Mucosa of rectum (tissue), 2 donors: ENCODE measurements around the gene SLC1A4.

Source experiments
- H3K27ac ChIP-seq, 2 donors: one replicate each; pipeline ENCODE4 v1.7.0; 2013; ENCODE audit warnings: inconsistent platforms in 2 of 2, low read depth in 2 of 2, low read length in 2 of 2
- H3K27me3 ChIP-seq, 2 donors: one replicate each; pipeline ENCODE4 v1.7.0; 2013; ENCODE audit warnings: low read length in 2 of 2; ENCODE audit not compliant: control insufficient read depth in 2 of 2, insufficient read depth in 2 of 2
- H3K36me3 ChIP-seq, 2 donors: one replicate each; pipeline ENCODE4 v1.7.0; 2013; ENCODE audit warnings: low read length in 2 of 2; ENCODE audit not compliant: control insufficient read depth in 2 of 2, insufficient read depth in 2 of 2
- H3K4me1 ChIP-seq, 2 donors: one replicate each; pipeline ENCODE4 v1.7.0; 2013; ENCODE audit warnings: low read length in 2 of 2, mild to moderate bottlenecking in 1 of 2; ENCODE audit not compliant: control insufficient read depth in 2 of 2, insufficient read depth in 2 of 2
- H3K4me3 ChIP-seq, 2 donors: one replicate each; pipeline ENCODE4 v1.7.0; 2013; ENCODE audit warnings: low read length in 2 of 2
- H3K9ac ChIP-seq, 2 donors: one replicate each; pipeline ENCODE4 v1.7.0; 2013; ENCODE audit warnings: low read length in 2 of 2, low read depth in 1 of 2, mild to moderate bottlenecking in 1 of 2
- H3K9me3 ChIP-seq, 2 donors: one replicate each; pipeline ENCODE4 v1.7.0; 2013; ENCODE audit warnings: low read length in 2 of 2; ENCODE audit not compliant: control insufficient read depth in 2 of 2
- donor health status: healthy.
- donor health status: Normal muscosa, but diverticular disease.

Gene SLC1A4

DNA sequence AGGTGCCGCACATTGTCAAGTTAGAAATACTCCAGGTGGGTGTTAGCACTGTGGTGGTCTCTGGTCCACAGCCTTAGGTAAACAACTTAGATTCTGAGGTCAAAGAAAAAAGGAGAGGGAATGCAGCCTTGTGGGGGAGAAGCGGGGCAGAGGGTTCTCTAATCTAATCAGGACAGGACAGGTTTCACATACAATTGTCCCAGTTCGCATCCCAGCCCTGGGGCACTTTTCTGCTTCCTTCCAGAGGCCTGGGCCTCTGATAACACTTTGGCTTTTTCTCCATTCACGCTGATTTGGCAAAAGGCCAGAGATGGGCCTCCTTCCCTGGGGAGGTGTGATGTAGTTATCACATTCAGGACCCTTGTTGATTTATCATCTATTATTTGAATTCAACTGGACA lies 32.5 kb downstream of the SLC1A4 start:
- Histone ChIP-seq H3K27ac (no peak overlapping the region), H3K4me1 (peaks cover 0 to 6% of the 10 kb centered on the region in 2 donors), H3K9ac (no peak overlapping the region), H3K4me3 (no peak overlapping the region), H3K36me3 (peaks cover 17 to 44% of the 10 kb centered on the region in 2 donors), H3K27me3 (no peaks in the 10 kb centered on the region), H3K9me3 (no peaks in the 10 kb centered on the region)

DNA sequence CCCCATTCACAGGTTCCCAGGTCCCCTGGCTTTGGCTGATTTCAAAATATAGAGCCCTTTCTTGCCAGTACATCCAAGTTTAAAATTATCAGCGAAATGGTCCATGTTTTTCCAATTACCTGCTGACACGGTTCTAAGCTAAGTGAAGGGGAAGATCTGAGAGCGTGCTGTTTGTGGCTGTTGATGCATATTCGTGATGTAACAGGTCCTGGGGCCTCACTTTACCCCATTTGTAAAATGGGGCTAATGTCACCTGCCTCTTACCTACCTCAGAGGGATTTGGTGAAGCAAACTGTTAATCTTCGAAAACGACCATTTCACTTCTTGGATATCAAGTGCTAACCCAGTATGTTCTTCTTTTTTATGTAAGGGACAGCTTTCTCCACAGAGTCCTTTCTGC lies 33.0 kb downstream of the SLC1A4 start:
- Histone ChIP-seq H3K27ac (no peak overlapping the region), H3K4me1 (peaks cover 0 to 6% of the 10 kb centered on the region in 2 donors), H3K36me3 (peaks cover 17 to 42% of the 10 kb centered on the region in 2 donors), H3K4me3 (no peak overlapping the region), H3K27me3 (no peaks in the 10 kb centered on the region), H3K9ac (no peak overlapping the region), H3K9me3 (no peaks in the 10 kb centered on the region)

DNA sequence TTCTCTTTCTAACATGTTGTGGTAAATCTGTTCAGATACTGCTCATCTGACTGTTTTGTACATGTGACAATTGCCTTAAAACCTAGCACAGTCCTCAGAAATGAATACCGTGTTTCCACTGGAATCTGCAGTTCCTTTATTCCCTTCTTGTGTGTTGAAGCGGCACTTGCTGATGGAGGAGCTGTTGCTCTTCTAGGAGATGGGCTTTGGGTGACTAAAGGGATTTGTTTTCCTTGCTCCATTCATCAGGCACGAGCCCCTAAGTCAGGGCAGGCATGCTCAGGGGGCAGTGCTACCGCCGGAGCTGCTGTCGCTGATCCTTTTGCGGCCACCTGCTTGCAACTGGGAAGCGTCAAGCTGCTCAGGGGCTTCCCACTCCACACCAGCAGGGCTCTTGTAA lies 34.5 kb downstream of the SLC1A4 start:
- Histone ChIP-seq H3K27ac (no peak overlapping the region), H3K27me3 (no peaks in the 10 kb centered on the region), H3K9me3 (no peaks in the 10 kb centered on the region), H3K4me1 (peaks cover 0 to 6% of the 10 kb centered on the region in 2 donors), H3K36me3 (peaks cover 10 to 31% of the 10 kb centered on the region in 2 donors), H3K4me3 (no peak overlapping the region), H3K9ac (no peak overlapping the region)

DNA sequence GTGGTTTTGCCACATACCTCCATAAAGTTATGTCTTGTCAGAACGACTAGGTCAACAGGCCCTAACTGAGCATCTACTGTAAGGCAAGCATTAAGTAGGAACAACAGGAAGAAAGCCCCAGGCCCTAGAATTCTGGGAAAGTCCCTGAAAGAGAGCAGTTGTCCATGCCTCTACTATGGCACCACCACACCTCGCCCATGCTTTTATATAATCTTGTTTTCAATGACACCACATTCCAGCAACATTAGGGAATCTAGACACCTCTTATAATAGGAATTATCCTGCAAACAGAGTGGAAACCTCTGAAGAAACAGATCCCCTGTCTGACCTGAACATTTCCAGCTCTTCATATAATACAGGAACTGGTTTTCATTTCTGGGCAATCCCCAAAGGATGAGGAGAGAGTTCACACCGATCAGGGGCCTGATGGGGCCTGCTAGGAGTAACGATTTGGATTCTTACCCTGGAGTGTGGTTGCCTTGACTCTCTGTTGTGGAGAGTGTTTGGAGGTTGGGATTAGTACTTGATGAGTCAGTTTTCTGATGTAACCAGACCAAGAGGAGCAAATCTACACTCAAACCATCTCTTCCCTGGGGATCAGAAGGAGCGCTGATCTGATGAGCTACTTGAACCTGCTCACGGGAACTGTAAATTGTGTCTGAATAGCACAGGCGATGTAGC lies 35.1 kb downstream of the SLC1A4 start:
- H3K4me1 ChIP-seq, result peaks cover 0 to 6% of the 10 kb centered on the region in 2 donors
- H3K36me3 ChIP-seq, result peaks cover 5 to 25% of the 10 kb centered on the region in 2 donors
- no peak overlapping the region for H3K4me3 ChIP-seq
- H3K9me3 ChIP-seq, result no peaks in the 10 kb centered on the region
- no peak overlapping the region for H3K9ac ChIP-seq
- no peaks in the 10 kb centered on the region for H3K27me3 ChIP-seq
- H3K27ac ChIP-seq, result no peak overlapping the region

DNA sequence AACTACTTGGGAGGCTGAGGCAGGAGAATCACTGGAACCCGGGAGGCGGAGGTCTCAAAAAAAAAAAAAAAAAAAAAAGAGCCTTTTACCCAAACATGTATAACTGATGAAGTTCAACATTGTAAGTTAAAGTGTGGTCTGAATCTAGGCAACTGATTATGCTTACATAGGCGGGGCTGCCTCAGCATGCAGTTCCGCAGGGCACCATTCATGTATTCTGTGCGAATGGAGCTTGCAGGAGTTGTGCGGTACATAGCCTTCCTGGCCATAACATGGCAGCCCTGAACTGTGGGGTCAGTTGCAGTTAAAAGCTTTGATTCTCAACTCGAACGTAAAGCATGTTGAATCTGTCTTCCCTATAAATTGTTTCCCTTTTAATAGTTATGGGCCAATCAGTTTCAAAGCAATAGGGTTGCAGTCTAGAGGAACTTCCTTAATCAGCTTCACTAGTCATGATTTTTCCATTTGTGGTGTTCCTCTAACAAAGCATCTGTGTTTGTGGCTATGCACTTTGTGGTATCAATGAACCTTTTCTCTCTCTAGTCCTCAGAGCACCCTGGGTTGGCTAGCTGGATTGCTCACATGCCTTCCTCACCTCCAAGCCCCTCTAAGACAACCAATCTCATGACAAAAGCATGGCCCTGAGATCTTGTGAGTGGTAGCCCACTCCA lies 36.4 kb downstream of the SLC1A4 start:
- Histone ChIP-seq H3K9ac (no peak overlapping the region), H3K36me3 (peaks cover 5 to 18% of the 10 kb centered on the region in 2 donors), H3K9me3 (no peaks in the 10 kb centered on the region), H3K27ac (peak overlapping the region in 1 of 2 donors; percentile 40), H3K4me3 (no peak overlapping the region), H3K4me1 (peaks cover 4 to 11% of the 10 kb centered on the region in 2 donors), H3K27me3 (no peaks in the 10 kb centered on the region)

DNA sequence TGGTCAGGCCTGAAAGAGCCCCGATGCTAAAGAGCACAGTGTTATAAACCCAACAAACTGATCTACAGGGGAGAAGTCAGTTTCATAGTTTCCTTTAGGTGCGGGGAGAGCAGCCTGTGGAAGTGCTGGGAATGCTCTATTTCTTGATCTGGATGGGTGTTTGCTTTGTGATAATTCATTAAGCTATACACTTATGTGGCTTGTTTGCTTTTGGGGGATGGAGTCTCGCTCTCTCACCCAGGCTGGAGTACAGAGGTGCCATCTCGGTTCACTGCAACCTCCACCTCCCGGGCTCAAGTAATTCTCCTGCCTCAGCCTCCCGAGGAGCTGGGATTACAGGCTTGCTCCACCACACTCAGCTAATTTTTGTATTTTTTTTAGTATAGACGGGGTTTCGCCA lies 37.0 kb downstream of the SLC1A4 start:
- Histone ChIP-seq H3K36me3 (peaks cover 2 to 13% of the 10 kb centered on the region in 2 donors), H3K27ac (peak overlapping the region in 1 of 2 donors; percentile 40), H3K9me3 (no peaks in the 10 kb centered on the region), H3K4me1 (peaks cover 9 to 17% of the 10 kb centered on the region in 2 donors), H3K4me3 (no peak overlapping the region), H3K9ac (no peak overlapping the region), H3K27me3 (no peaks in the 10 kb centered on the region)

DNA sequence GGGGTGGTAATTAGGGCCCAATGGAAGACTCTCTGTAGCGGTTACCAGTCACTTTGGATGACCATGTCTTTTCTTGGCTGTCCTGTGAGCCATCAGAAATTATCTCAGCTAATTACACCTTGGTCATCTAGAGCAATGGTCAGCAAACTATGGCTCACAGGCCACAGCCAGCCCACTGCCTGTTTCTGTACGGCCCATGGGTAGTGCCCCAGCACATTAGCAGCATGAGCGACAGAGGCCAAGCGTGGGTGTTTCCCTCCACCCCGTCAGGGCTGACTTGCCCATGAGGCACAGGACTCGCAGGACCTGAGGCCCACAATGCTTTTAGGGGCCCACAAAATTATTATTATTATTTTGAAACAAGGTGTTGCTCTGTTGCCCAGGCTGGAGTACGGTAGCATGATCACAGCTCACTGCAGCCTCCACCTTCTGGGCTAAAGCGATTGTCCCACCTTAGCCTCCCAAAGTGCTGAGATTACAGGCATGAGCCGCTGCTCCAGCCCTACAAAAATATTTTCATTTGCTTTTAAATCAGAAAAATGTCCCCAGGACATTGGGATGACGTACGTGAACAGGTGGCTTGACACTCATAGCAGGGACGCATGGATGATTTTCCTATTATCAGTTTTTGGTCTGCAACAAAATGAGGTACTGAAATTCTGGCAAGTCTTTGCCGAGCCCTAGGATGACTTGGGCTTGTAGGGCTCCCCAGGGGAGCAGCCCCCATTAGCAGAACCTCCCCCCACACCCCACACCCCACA lies 37.7 kb downstream of the SLC1A4 start:
- Histone ChIP-seq H3K36me3 (peaks cover 0 to 5% of the 10 kb centered on the region in 2 donors), H3K27ac (no peak overlapping the region), H3K9me3 (no peaks in the 10 kb centered on the region), H3K4me3 (no peak overlapping the region), H3K27me3 (no peaks in the 10 kb centered on the region), H3K4me1 (peaks cover 16 to 23% of the 10 kb centered on the region in 2 donors), H3K9ac (no peak overlapping the region)

DNA sequence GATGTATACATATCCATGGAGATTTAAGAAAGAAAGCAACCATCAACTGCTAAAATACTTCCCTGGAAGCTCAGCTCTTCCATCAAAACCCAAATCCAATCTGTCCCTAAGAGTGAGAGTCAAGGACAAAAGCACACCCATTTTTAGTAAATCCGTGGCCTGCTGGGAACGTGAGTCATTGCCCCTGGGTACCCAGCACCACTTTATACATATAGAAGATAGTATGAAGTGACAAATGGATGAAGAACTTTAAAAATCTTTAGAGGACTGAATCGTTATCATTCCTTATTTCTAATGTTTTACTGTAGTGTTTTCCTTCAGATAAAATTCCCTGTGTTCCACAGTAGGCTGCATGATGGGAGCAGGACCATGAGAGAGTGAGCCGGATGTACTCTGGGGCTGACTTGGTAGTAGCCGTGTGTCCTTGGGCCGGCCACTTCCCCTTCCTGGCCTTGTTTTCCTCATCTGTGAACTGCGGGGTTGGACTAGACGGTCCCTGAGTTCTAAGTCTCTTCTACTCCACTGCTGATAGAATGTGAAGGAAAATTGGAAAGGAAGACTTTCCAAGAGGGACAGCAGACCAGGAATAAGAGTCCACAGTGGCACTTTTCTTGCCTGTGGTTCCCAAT lies 38.5 kb downstream of the SLC1A4 start:
- Histone ChIP-seq H3K27me3 (no peaks in the 10 kb centered on the region), H3K9ac (no peak overlapping the region), H3K4me1 (peaks cover 16 to 30% of the 10 kb centered on the region in 2 donors), H3K4me3 (no peak overlapping the region), H3K36me3 (peaks cover 0 to 2% of the 10 kb centered on the region in 2 donors), H3K27ac (no peak overlapping the region), H3K9me3 (no peaks in the 10 kb centered on the region)

DNA sequence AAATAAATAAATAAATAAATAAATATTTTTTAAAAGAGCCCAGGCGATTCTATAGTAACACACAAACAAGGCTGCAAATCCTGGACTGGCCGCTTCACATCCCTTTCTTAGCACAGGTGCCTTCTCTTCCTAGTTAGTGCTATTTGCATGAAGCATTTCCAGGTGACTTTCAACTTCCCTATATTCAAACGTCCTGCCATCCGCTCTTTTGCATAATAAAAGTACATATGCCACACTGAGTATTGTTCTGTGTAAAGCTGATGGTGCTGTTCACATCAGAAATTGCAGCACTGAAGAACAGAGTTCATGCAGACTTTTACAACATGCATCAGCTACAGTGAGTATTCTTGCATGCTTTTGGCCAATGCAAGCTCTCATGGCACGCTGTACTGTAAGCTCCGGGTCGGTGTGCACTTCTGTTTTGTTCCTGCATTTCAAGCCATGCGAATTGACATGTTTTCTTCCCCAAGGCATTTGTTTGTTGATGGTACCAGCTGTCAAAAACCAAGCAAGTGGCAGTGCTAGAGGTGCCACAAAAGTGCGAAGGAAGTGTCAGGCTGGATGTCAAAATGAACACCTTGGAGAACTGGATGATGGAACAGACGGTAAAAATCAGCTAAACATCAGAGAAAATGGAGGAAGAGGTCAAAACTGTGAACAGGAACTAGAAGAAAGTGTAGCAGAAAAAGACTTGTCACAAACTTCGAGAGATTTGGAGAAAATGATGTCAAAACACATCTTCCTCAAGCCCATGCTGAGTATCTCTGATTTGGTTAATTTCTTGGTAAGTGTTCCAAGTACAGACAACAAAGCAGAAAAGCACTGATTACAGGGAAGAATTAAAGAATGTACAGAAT lies 41.5 kb downstream of the SLC1A4 start:
- H3K9ac ChIP-seq, result peak overlapping the region; percentile 45 to 57
- H3K9me3 ChIP-seq, result no peaks in the 10 kb centered on the region
- H3K27ac ChIP-seq, result peak overlapping the region; percentile 86 to 90
- H3K36me3 ChIP-seq, result no peaks in the 10 kb centered on the region
- H3K4me1 ChIP-seq, result peaks cover 22 to 32% of the 10 kb centered on the region in 2 donors
- no peaks in the 10 kb centered on the region for H3K27me3 ChIP-seq
- H3K4me3 ChIP-seq, result peak overlapping the region; percentile 33 to 69
